ENCODE results near the gene COL23A1. TPM values are rescaled to one million over a fixed set of nuclear protein-coding genes. Genes with fewer than 3 reads are reported as not detected.
A peak's percentile ranks its signal among the peaks of the same experiment; 100 is the strongest.

Gene COL23A1
- total RNA-seq, 2 donors from 2014 or later = not detected

GRCh38 chr5:178209334-178210072, 380.7 kb downstream of the COL23A1 start:
- H3K4me3 Mint-ChIP-seq = peak overlapping the region; percentile 47
- H3K4me1 Mint-ChIP-seq = peaks cover 37% of the 10 kb centered on the region
- DNase-seq (no peak), ATAC-seq (no peak)
- H3K27ac Mint-ChIP-seq = peak overlapping the region; percentile 47
- no peaks in the 10 kb centered on the region for H3K9me3 ChIP-seq (ENCODE audit: control insufficient read depth, low read length, poor library complexity, severe bottlenecking)
- H3K36me3 Mint-ChIP-seq (ENCODE audit: low read depth) = peaks cover 10% of the 10 kb centered on the region
- no peaks in the 10 kb centered on the region for H3K27me3 Mint-ChIP-seq

GRCh38 chr5:178208540-178209227, 381.5 kb downstream of the COL23A1 start:
- no peaks in the 10 kb centered on the region for H3K9me3 ChIP-seq (ENCODE audit: control insufficient read depth, low read length, poor library complexity, severe bottlenecking)
- no peaks in the 10 kb centered on the region for H3K27me3 Mint-ChIP-seq
- no peak overlapping the region for H3K4me3 Mint-ChIP-seq
- ATAC-seq (no peak), DNase-seq (no peak)
- peaks cover 13% of the 10 kb centered on the region for H3K36me3 Mint-ChIP-seq (ENCODE audit: low read depth)
- peaks cover 38% of the 10 kb centered on the region for H3K4me1 Mint-ChIP-seq
- H3K27ac Mint-ChIP-seq = peak overlapping the region; percentile 82

- no peaks in the 10 kb centered on the region for H3K9me3 ChIP-seq (ENCODE audit: control insufficient read depth, low read length, poor library complexity, severe bottlenecking)
- H3K36me3 Mint-ChIP-seq (ENCODE audit: low read depth) = peaks cover 13% of the 10 kb centered on the region
Observed at GRCh38 chr5:178207917-178208280, 382.3 kb downstream of the COL23A1 start.

GRCh38 chr5:178207183-178207916, 382.8 kb downstream of the COL23A1 start:
- no peaks in the 10 kb centered on the region for H3K27me3 Mint-ChIP-seq
- peak overlapping the region; percentile 82 for H3K27ac Mint-ChIP-seq
- no peak for DNase-seq
- H3K9me3 ChIP-seq (ENCODE audit: control insufficient read depth, low read length, poor library complexity, severe bottlenecking) = no peaks in the 10 kb centered on the region
- peaks cover 13% of the 10 kb centered on the region for H3K36me3 Mint-ChIP-seq (ENCODE audit: low read depth)
- peak overlapping the region; percentile 88 for H3K4me3 Mint-ChIP-seq
- no peak for ATAC-seq
- peaks cover 34% of the 10 kb centered on the region for H3K4me1 Mint-ChIP-seq

More at GRCh38 chr5:178207917-178208280, 382.3 kb downstream of the COL23A1 start:
- Mint-ChIP-seq H3K27ac (peak overlapping the region; percentile 82), H3K4me3 (no peak overlapping the region), H3K4me1 (peaks cover 34% of the 10 kb centered on the region), H3K27me3 (no peaks in the 10 kb centered on the region)
- DNase-seq (no peak), ATAC-seq (no peak)

GRCh38 chr5:178206166-178207101, 383.8 kb downstream of the COL23A1 start:
- peak; percentile 9 for ATAC-seq
- no peaks in the 10 kb centered on the region for H3K27me3 Mint-ChIP-seq
- H3K27ac Mint-ChIP-seq = peak overlapping the region; percentile 95
- DNase-seq = no peak
- peak overlapping the region; percentile 88 for H3K4me3 Mint-ChIP-seq
- no peaks in the 10 kb centered on the region for H3K9me3 ChIP-seq (ENCODE audit: control insufficient read depth, low read length, poor library complexity, severe bottlenecking)
- peaks cover 34% of the 10 kb centered on the region for H3K4me1 Mint-ChIP-seq
- peaks cover 13% of the 10 kb centered on the region for H3K36me3 Mint-ChIP-seq (ENCODE audit: low read depth)

GRCh38 chr5:178205749-178206047, 384.5 kb downstream of the COL23A1 start:
- peaks cover 10% of the 10 kb centered on the region for H3K36me3 Mint-ChIP-seq (ENCODE audit: low read depth)
- H3K9me3 ChIP-seq (ENCODE audit: control insufficient read depth, low read length, poor library complexity, severe bottlenecking) = no peaks in the 10 kb centered on the region
- DNase-seq (no peak), ATAC-seq (no peak)
- peak overlapping the region; percentile 95 for H3K27ac Mint-ChIP-seq
- H3K27me3 Mint-ChIP-seq = no peaks in the 10 kb centered on the region
- H3K4me1 Mint-ChIP-seq = peaks cover 34% of the 10 kb centered on the region
- peak overlapping the region; percentile 88 for H3K4me3 Mint-ChIP-seq

GRCh38 chr5:178204935-178205748, 385.1 kb downstream of the COL23A1 start:
- no peaks in the 10 kb centered on the region for H3K27me3 Mint-ChIP-seq
- peaks cover 33% of the 10 kb centered on the region for H3K4me1 Mint-ChIP-seq
- peak; percentile 47 for ATAC-seq
- H3K9me3 ChIP-seq (ENCODE audit: control insufficient read depth, low read length, poor library complexity, severe bottlenecking) = no peaks in the 10 kb centered on the region
- peak overlapping the region; percentile 98 for H3K27ac Mint-ChIP-seq
- H3K4me3 Mint-ChIP-seq = peak overlapping the region; percentile 98
- peak; percentile 46 to 66 (median 63) for DNase-seq
- peaks cover 10% of the 10 kb centered on the region for H3K36me3 Mint-ChIP-seq (ENCODE audit: low read depth)

GRCh38 chr5:178204182-178204934, 385.8 kb downstream of the COL23A1 start, which contains the start of gene HNRNPAB:
TSS of gene HNRNPAB (plus strand) at chr5:178204533. CDS start at chr5:178204838, 305 bp downstream.
- H3K9me3 ChIP-seq (ENCODE audit: control insufficient read depth, low read length, poor library complexity, severe bottlenecking) = no peaks in the 10 kb centered on the region
- Mint-ChIP-seq H3K27me3 (no peaks in the 10 kb centered on the region), H3K36me3 (ENCODE audit: low read depth) (peaks cover 10% of the 10 kb centered on the region), H3K27ac (peak within 1 kb of the TSS; percentile 98), H3K4me1 (peaks cover 28% of the 10 kb centered on the region), H3K4me3 (peak within 1 kb of the TSS; percentile 98)
- ATAC-seq = peak; percentile 83
- peak; percentile 93 to 96 (median 94) for DNase-seq

GRCh38 chr5:178203670-178204181, 386.5 kb downstream of the COL23A1 start:
- Mint-ChIP-seq H3K4me3 (peak overlapping the region; percentile 98), H3K4me1 (peaks cover 23% of the 10 kb centered on the region), H3K36me3 (ENCODE audit: low read depth) (peaks cover 10% of the 10 kb centered on the region), H3K27ac (peak overlapping the region; percentile 98), H3K27me3 (no peaks in the 10 kb centered on the region)
- peak; percentile 1 for ATAC-seq
- DNase-seq = peak in 1 of 3 donors; percentile 20
- H3K9me3 ChIP-seq (ENCODE audit: control insufficient read depth, low read length, poor library complexity, severe bottlenecking) = no peaks in the 10 kb centered on the region

- DNase-seq = no peak
- H3K4me3 Mint-ChIP-seq = no peak overlapping the region
- peaks cover 19% of the 10 kb centered on the region for H3K4me1 Mint-ChIP-seq
- H3K36me3 Mint-ChIP-seq (ENCODE audit: low read depth) = peaks cover 10% of the 10 kb centered on the region
- no peaks in the 10 kb centered on the region for H3K9me3 ChIP-seq (ENCODE audit: control insufficient read depth, low read length, poor library complexity, severe bottlenecking)
- H3K27me3 Mint-ChIP-seq = no peaks in the 10 kb centered on the region
- H3K27ac Mint-ChIP-seq = no peak overlapping the region
- no peak for ATAC-seq
Observed at GRCh38 chr5:178202541-178202940, 387.7 kb downstream of the COL23A1 start.

GRCh38 chr5:178201927-178202235, 388.3 kb downstream of the COL23A1 start:
- Mint-ChIP-seq H3K4me3 (no peak overlapping the region), H3K4me1 (peaks cover 15% of the 10 kb centered on the region), H3K36me3 (ENCODE audit: low read depth) (peaks cover 10% of the 10 kb centered on the region), H3K27me3 (no peaks in the 10 kb centered on the region), H3K27ac (no peak overlapping the region)
- ATAC-seq = no peak
- no peak for DNase-seq
- H3K9me3 ChIP-seq (ENCODE audit: control insufficient read depth, low read length, poor library complexity, severe bottlenecking) = no peaks in the 10 kb centered on the region

Data from T-helper 17 cell (primary cell).